ENCODE measurements around the gene KDM1B. TPM values are rescaled to one million over a fixed set of nuclear protein-coding genes. Genes with fewer than 3 reads are reported as not detected.

KDM1B gene
- total and polyA plus RNA-seq, 2 donors (not counting 1 experiment from before 2014, with no cell fraction given), result 12.0 to 26.1 TPM

- Histone ChIP-seq H3K79me2 (ENCODE audit: control insufficient read depth, insufficient read depth, low read length) (no peaks in the 10 kb centered on the region), H3K36me3 (ENCODE audit: control insufficient read depth, insufficient read depth, low read length) (peaks cover 2% of the 10 kb centered on the region), H3K27me3 (ENCODE audit: control insufficient read depth, insufficient read depth, low read length) (no peaks in the 10 kb centered on the region), H3K27ac (ENCODE audit: insufficient read depth, low read length) (no peak overlapping the region), H3K4me2 (ENCODE audit: extremely low read depth, insufficient read depth, low read length) (no peak overlapping the region), H3K4me1 (ENCODE audit: control insufficient read depth, extremely low read depth, insufficient read depth, low read length) (no peaks in the 10 kb centered on the region), H3K9me3 (ENCODE audit: control insufficient read depth, insufficient read depth, low read depth, low read length) (no peaks in the 10 kb centered on the region), H3K9ac (ENCODE audit: insufficient read depth, low read length) (no peak overlapping the region), H2AFZ (ENCODE audit: low read length) (no peak overlapping the region), H3K4me3 (replicated peaks in 1 of 4; ENCODE audit: control extremely low read depth in 1 of 4, insufficient read depth in 1 of 4, low read depth in 3 of 4, low read length in 4 of 4) (no peak overlapping the region), H4K20me1 (ENCODE audit: control insufficient read depth, extremely low read depth, insufficient read depth, low read length) (no peaks in the 10 kb centered on the region)
- TF ChIP-seq CTCF (conservative IDR thresholded peaks at IDR 0.05 in 1 of 2, IDR thresholded peaks at IDR 0.05 in 1 of 2; ENCODE audit: low read depth in 1 of 2, low read length in 2 of 2) (no peak), EZH2 (IDR thresholded peaks at IDR 0.05; ENCODE audit: low read length, missing control alignments) (no peak)
- DNase-seq (ENCODE audit: low read depth in 2 of 2), result no peak
These were observed 19.0 kb upstream of the KDM1B start for GRCh38 chr6:18136260-18136659.

- Histone ChIP-seq H3K79me2 (ENCODE audit: control insufficient read depth, insufficient read depth, low read length) (no peaks in the 10 kb centered on the region), H3K27ac (ENCODE audit: insufficient read depth, low read length) (no peak overlapping the region), H4K20me1 (ENCODE audit: control insufficient read depth, extremely low read depth, insufficient read depth, low read length) (no peaks in the 10 kb centered on the region), H3K4me2 (ENCODE audit: extremely low read depth, insufficient read depth, low read length) (no peak overlapping the region), H3K4me3 (replicated peaks in 1 of 4; ENCODE audit: control extremely low read depth in 1 of 4, insufficient read depth in 1 of 4, low read depth in 3 of 4, low read length in 4 of 4) (no peak overlapping the region), H3K27me3 (ENCODE audit: control insufficient read depth, insufficient read depth, low read length) (no peaks in the 10 kb centered on the region), H3K4me1 (ENCODE audit: control insufficient read depth, extremely low read depth, insufficient read depth, low read length) (no peaks in the 10 kb centered on the region), H2AFZ (ENCODE audit: low read length) (no peak overlapping the region), H3K9ac (ENCODE audit: insufficient read depth, low read length) (no peak overlapping the region), H3K36me3 (ENCODE audit: control insufficient read depth, insufficient read depth, low read length) (no peaks in the 10 kb centered on the region), H3K9me3 (ENCODE audit: control insufficient read depth, insufficient read depth, low read depth, low read length) (no peaks in the 10 kb centered on the region)
- DNase-seq (ENCODE audit: low read depth in 2 of 2), result no peak
- TF ChIP-seq CTCF (conservative IDR thresholded peaks at IDR 0.05 in 1 of 2, IDR thresholded peaks at IDR 0.05 in 1 of 2; ENCODE audit: low read depth in 1 of 2, low read length in 2 of 2) (no peak), EZH2 (IDR thresholded peaks at IDR 0.05; ENCODE audit: low read length, missing control alignments) (no peak)
These were observed 16.3 kb upstream of the KDM1B start for GRCh38 chr6:18138906-18139305.

- H3K79me2 ChIP-seq (ENCODE audit: control insufficient read depth, insufficient read depth, low read length), result no peaks in the 10 kb centered on the region
- no peak for DNase-seq (ENCODE audit: low read depth in 2 of 2)
- H3K4me1 ChIP-seq (ENCODE audit: control insufficient read depth, extremely low read depth, insufficient read depth, low read length), result no peaks in the 10 kb centered on the region
- no peak overlapping the region for H3K4me3 ChIP-seq (replicated peaks in 1 of 4; ENCODE audit: control extremely low read depth in 1 of 4, insufficient read depth in 1 of 4, low read depth in 3 of 4, low read length in 4 of 4)
- H3K27me3 ChIP-seq (ENCODE audit: control insufficient read depth, insufficient read depth, low read length), result no peaks in the 10 kb centered on the region
- no peaks in the 10 kb centered on the region for H3K36me3 ChIP-seq (ENCODE audit: control insufficient read depth, insufficient read depth, low read length)
- no peaks in the 10 kb centered on the region for H3K9me3 ChIP-seq (ENCODE audit: control insufficient read depth, insufficient read depth, low read depth, low read length)
- no peak overlapping the region for H3K9ac ChIP-seq (ENCODE audit: insufficient read depth, low read length)
- H3K4me2 ChIP-seq (ENCODE audit: extremely low read depth, insufficient read depth, low read length), result no peak overlapping the region
- no peak overlapping the region for H2AFZ ChIP-seq (ENCODE audit: low read length)
- no peaks in the 10 kb centered on the region for H4K20me1 ChIP-seq (ENCODE audit: control insufficient read depth, extremely low read depth, insufficient read depth, low read length)
- H3K27ac ChIP-seq (ENCODE audit: insufficient read depth, low read length), result no peak overlapping the region
- TF ChIP-seq EZH2 (IDR thresholded peaks at IDR 0.05; ENCODE audit: low read length, missing control alignments) (no peak), CTCF (conservative IDR thresholded peaks at IDR 0.05 in 1 of 2, IDR thresholded peaks at IDR 0.05 in 1 of 2; ENCODE audit: low read depth in 1 of 2, low read length in 2 of 2) (no peak)
These were observed 15.1 kb upstream of the KDM1B start for GRCh38 chr6:18139935-18140621.
